ENCODE measurements around the gene GPR171. TPM values are rescaled to one million over a fixed set of nuclear protein-coding genes. Genes with fewer than 3 reads are reported as not detected.
"Not testable (repeated sequence)": the region's sequence is repeated elsewhere in the genome, so short reads cannot be mapped to it uniquely, and the experiment has no call there.

Gene GPR171
- total and polyA plus RNA-seq, 2 experiments from 2014 or later, result 0.51 TPM; not detected in 1

DNA sequence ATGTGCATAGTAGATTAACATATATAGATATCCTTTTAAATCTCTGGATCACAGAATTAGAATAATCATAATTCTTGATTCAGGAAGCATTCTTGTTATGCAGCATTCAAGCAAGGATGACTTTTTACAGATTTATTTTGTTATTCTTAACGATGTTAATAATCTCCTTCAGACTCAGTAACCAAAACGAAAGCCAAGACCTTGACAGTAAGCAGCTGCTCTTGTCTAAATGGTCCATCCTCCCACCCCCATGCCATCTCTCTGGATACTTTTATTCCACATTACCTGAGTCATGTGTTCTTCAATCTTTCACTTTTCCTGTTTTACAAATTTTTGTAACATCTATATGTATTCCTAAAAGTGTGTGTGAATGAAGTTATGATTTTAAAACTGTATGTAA lies 33.3 kb upstream of the GPR171 start:
- Histone ChIP-seq H3K9me3 (ENCODE audit: low read depth) (no peaks in the 10 kb centered on the region), H3K4me3 (no peak overlapping the region), H2AFZ (no peak overlapping the region), H3K79me2 (no peaks in the 10 kb centered on the region), H3K4me1 (ENCODE audit: insufficient read depth) (no peaks in the 10 kb centered on the region), H3K27ac (no peak overlapping the region), H4K20me1 (ENCODE audit: insufficient read depth, poor library complexity, severe bottlenecking) (no peaks in the 10 kb centered on the region), H3K4me2 (no peak overlapping the region), H3K36me3 (replicated peaks; ENCODE audit: insufficient read depth, low read depth) (no peaks in the 10 kb centered on the region), H3K9me2 (replicated peaks; ENCODE audit: insufficient read depth) (no peaks in the 10 kb centered on the region), H3K27me3 (no peaks in the 10 kb centered on the region)
- 84% methylated on average over 2 of the region's 2 CpGs for WGBS (ENCODE audit: low lambda C conversion rate, missing lambda C conversion rate)
- no peak for TF ChIP-seq EZH2 (IDR thresholded peaks at IDR 0.05; ENCODE audit: borderline replicate concordance)
- TF ChIP-seq, protein P1, sequence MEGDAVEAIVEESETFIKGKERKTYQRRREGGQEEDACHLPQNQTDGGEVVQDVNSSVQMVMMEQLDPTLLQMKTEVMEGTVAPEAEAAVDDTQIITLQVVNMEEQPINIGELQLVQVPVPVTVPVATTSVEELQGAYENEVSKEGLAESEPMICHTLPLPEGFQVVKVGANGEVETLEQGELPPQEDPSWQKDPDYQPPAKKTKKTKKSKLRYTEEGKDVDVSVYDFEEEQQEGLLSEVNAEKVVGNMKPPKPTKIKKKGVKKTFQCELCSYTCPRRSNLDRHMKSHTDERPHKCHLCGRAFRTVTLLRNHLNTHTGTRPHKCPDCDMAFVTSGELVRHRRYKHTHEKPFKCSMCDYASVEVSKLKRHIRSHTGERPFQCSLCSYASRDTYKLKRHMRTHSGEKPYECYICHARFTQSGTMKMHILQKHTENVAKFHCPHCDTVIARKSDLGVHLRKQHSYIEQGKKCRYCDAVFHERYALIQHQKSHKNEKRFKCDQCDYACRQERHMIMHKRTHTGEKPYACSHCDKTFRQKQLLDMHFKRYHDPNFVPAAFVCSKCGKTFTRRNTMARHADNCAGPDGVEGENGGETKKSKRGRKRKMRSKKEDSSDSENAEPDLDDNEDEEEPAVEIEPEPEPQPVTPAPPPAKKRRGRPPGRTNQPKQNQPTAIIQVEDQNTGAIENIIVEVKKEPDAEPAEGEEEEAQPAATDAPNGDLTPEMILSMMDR (IDR thresholded peaks at IDR 0.05; ENCODE audit: poor library complexity), result no peak
- DNase-seq (ENCODE audit: low spot score), result no peak

- H3K27me3 ChIP-seq, result no peaks in the 10 kb centered on the region
- H3K27ac ChIP-seq, result no peak overlapping the region
- no peak overlapping the region for H3K4me2 ChIP-seq
- no peaks in the 10 kb centered on the region for H3K9me2 ChIP-seq (replicated peaks; ENCODE audit: insufficient read depth)
- H3K9me3 ChIP-seq (ENCODE audit: low read depth), result no peaks in the 10 kb centered on the region
- H2AFZ ChIP-seq, result no peak overlapping the region
- no peaks in the 10 kb centered on the region for H4K20me1 ChIP-seq (ENCODE audit: insufficient read depth, poor library complexity, severe bottlenecking)
- no peaks in the 10 kb centered on the region for H3K4me1 ChIP-seq (ENCODE audit: insufficient read depth)
- WGBS (ENCODE audit: low lambda C conversion rate, missing lambda C conversion rate), result 96% methylated on average over 6 of the region's 6 CpGs
- H3K79me2 ChIP-seq, result no peaks in the 10 kb centered on the region
- TF ChIP-seq EZH2phosphoT487 (IDR thresholded peaks at IDR 0.05; ENCODE audit: low read depth, severe bottlenecking, unreplicated experiment) (no peak), EZH2 (IDR thresholded peaks at IDR 0.05; ENCODE audit: borderline replicate concordance) (no peak)
- TF ChIP-seq, protein P1 (IDR thresholded peaks at IDR 0.05; ENCODE audit: poor library complexity), result no peak
- H3K4me3 ChIP-seq, result no peak overlapping the region
- H3K36me3 ChIP-seq (replicated peaks; ENCODE audit: insufficient read depth, low read depth), result no peaks in the 10 kb centered on the region
- no peak for DNase-seq (ENCODE audit: low spot score)
Observed at GRCh38 chr3:151234825-151235224, 31.8 kb upstream of the GPR171 start.

DNA sequence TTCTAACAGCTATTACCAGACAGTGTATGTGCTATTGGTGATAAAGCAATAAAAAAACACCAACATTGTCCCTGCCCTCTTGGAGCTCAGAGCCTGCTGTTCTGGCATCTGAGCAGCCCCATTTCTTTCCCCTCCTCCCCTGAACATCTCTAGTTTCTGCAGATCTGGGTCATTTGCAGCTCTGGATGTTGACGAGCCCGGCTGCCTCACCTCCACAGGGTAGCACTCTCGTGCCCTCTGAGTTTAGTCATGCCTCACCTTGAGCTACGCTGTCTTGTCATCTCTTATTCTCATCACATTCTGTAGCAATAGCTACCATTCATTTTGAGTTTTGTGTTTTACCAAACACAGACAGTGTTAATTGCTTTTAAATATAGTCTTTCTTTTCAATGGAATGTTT lies 30.0 kb upstream of the GPR171 start:
- H3K36me3 ChIP-seq (replicated peaks; ENCODE audit: insufficient read depth, low read depth), result no peaks in the 10 kb centered on the region
- no peak overlapping the region for H3K4me3 ChIP-seq
- H3K4me1 ChIP-seq (ENCODE audit: insufficient read depth), result peaks cover 11% of the 10 kb centered on the region
- H3K27ac ChIP-seq, result no peak overlapping the region
- no peak for TF ChIP-seq EZH2 (IDR thresholded peaks at IDR 0.05; ENCODE audit: borderline replicate concordance)
- TF ChIP-seq, protein P1 (IDR thresholded peaks at IDR 0.05; ENCODE audit: poor library complexity), result no peak
- TF ChIP-seq EZH2phosphoT487 (IDR thresholded peaks at IDR 0.05; ENCODE audit: low read depth, severe bottlenecking, unreplicated experiment), result no peak
- no peaks in the 10 kb centered on the region for H3K9me2 ChIP-seq (replicated peaks; ENCODE audit: insufficient read depth)
- H4K20me1 ChIP-seq (ENCODE audit: insufficient read depth, poor library complexity, severe bottlenecking), result no peaks in the 10 kb centered on the region
- no peak overlapping the region for H3K4me2 ChIP-seq
- H3K27me3 ChIP-seq, result no peaks in the 10 kb centered on the region
- H3K9me3 ChIP-seq (ENCODE audit: low read depth), result no peaks in the 10 kb centered on the region
- H2AFZ ChIP-seq, result no peak overlapping the region
- no peaks in the 10 kb centered on the region for H3K79me2 ChIP-seq
- 93% methylated on average over 4 of the region's 4 CpGs for WGBS (ENCODE audit: low lambda C conversion rate, missing lambda C conversion rate)
- DNase-seq (ENCODE audit: low spot score), result no peak

- H2AFZ ChIP-seq; H3K9me2 ChIP-seq (replicated peaks; ENCODE audit: insufficient read depth); H3K9me3 ChIP-seq (ENCODE audit: low read depth); H3K4me3 ChIP-seq; H3K79me2 ChIP-seq; H3K4me2 ChIP-seq; H3K27me3 ChIP-seq; H3K36me3 ChIP-seq (replicated peaks; ENCODE audit: insufficient read depth, low read depth); DNase-seq (ENCODE audit: low spot score); H4K20me1 ChIP-seq (ENCODE audit: insufficient read depth, poor library complexity, severe bottlenecking); H3K27ac ChIP-seq: not testable (repeated sequence)
- peaks cover 13% of the 10 kb centered on the region for H3K4me1 ChIP-seq (ENCODE audit: insufficient read depth)
Observed at GRCh38 chr3:151232403-151232802, 29.4 kb upstream of the GPR171 start.
